GM18505 (cell line): ENCODE measurements around the gene IL17D.
"Not testable (repeated sequence)": the region's sequence is repeated elsewhere in the genome, so short reads cannot be mapped to it uniquely, and the experiment has no call there.

ENCODE experiments used
- ATAC-seq: cut with Tn5 transposase; IDR thresholded peaks from one replicate; pipeline ENCODE4 v1.9.1; 2021; ENCODE audit not compliant: unreplicated experiment
- POLR2A ChIP-seq: IDR thresholded peaks from 4 replicates; pipeline ENCODE4 v1.6.1; 2011; ENCODE audit warnings: borderline replicate concordance; ENCODE audit not compliant: insufficient read depth, insufficient read length; ENCODE audit errors: extremely low read depth

IL17D gene

GRCh38 chr13:20720499-20720898 is 17.0 kb downstream of the IL17D start:
- no peak for TF ChIP-seq POLR2A
- no peak for ATAC-seq

- TF ChIP-seq POLR2A = no peak
- ATAC-seq = no peak
Measured at GRCh38 chr13:20721058-20721453, 17.6 kb downstream of the IL17D start.

- no peak for TF ChIP-seq POLR2A
- no peak for ATAC-seq
Measured at GRCh38 chr13:20721454-20722357, 18.2 kb downstream of the IL17D start.

- TF ChIP-seq POLR2A = no peak
- no peak for ATAC-seq
Measured at GRCh38 chr13:20727856-20728255, 24.4 kb downstream of the IL17D start.

- no peak for ATAC-seq
- no peak for TF ChIP-seq POLR2A
Measured at GRCh38 chr13:20728579-20729311, 25.2 kb downstream of the IL17D start.

- ATAC-seq = no peak
- no peak for TF ChIP-seq POLR2A
Measured at GRCh38 chr13:20729633-20730585, 26.4 kb downstream of the IL17D start.

- no peak for ATAC-seq
Measured at GRCh38 chr13:20738616-20739015, 35.1 kb downstream of the IL17D start.

GRCh38 chr13:20740021-20740420 is 36.5 kb downstream of the IL17D start:
- TF ChIP-seq POLR2A = no peak
- no peak for ATAC-seq

More at GRCh38 chr13:20738616-20739015, 35.1 kb downstream of the IL17D start:
- no peak for TF ChIP-seq POLR2A

- ATAC-seq = not testable (repeated sequence)
Measured at GRCh38 chr13:20743830-20744404, 40.4 kb downstream of the IL17D start.

GRCh38 chr13:20749377-20749776 is 45.9 kb downstream of the IL17D start:
- TF ChIP-seq POLR2A = no peak
- ATAC-seq = no peak

- no peak for TF ChIP-seq POLR2A
- no peak for ATAC-seq
Measured at GRCh38 chr13:20754009-20754408, 50.5 kb downstream of the IL17D start.

- TF ChIP-seq POLR2A = no peak
- no peak for ATAC-seq
Measured at GRCh38 chr13:20760872-20761271, 57.4 kb downstream of the IL17D start.
